GM21737 (cell line): ENCODE data around the gene ARGLU1.
A peak's percentile ranks its signal among the peaks of the same experiment; 100 is the strongest.

Experiments
- ATAC-seq: cut with Tn5 transposase; IDR thresholded peaks from one replicate; pipeline ENCODE4 v1.9.1; 2021; ENCODE audit warnings: mild to moderate bottlenecking, moderate library complexity; ENCODE audit not compliant: unreplicated experiment

The ARGLU1 gene

DNA sequence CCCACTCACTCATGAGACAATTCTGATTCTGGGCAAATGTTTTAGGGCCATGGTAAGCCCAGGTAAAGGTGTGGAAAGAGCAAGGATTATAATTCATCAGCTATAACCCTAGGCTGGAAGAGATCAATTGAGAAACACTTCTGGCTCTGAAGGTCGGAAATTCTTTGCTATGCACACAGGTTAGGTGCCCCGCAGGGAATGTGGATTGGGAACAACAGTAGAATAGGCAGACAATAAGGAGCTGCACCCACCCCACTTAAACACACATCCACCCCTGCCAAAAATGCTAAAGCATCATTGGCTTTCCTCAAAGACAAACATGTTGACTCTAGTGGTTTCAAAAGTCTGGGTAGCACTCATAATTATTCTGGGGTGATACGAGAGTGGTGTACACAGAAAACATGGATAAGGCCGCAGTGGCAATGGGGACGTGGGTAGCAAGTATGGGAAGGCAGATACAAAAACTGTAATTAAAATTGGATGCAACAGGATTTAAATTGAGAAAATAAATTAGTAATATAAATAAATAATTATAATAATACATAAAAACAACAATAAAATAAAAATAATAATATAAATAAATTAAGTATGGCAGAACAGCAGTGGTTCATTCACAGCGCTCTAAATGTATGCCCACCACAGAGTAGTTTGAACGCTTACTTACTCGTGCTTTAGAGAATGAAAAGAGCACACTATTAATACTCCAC lies 41.0 kb downstream of the ARGLU1 start:
- no peak for ATAC-seq

DNA sequence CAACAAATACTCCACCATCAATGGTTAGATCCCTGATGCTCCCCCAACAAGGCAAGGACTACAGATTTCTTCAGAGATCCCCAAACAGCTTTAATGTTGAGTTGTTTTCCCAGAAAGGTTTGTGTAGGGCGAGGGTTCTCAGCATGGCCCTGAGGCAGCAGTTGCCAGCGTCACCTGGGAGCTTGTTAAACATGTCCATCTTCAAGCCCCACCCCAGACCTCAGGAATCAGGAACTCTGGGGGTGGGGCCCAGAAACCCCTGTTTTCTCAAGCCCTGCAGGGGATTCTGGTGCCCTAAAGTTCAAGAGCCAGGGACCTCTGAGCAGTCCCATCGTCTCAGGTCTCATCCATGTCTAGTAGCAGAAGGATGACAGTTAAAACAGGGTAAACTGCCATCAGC lies 42.1 kb downstream of the ARGLU1 start:
- ATAC-seq: no peak

GRCh38 chr13:106524108-106524507 lies 43.8 kb downstream of the ARGLU1 start:
- ATAC-seq: no peak

- no peak for ATAC-seq
Measured at GRCh38 chr13:106523576-106523975, 44.4 kb downstream of the ARGLU1 start.

- no peak for ATAC-seq
Measured at GRCh38 chr13:106522898-106523525, 44.9 kb downstream of the ARGLU1 start.

DNA sequence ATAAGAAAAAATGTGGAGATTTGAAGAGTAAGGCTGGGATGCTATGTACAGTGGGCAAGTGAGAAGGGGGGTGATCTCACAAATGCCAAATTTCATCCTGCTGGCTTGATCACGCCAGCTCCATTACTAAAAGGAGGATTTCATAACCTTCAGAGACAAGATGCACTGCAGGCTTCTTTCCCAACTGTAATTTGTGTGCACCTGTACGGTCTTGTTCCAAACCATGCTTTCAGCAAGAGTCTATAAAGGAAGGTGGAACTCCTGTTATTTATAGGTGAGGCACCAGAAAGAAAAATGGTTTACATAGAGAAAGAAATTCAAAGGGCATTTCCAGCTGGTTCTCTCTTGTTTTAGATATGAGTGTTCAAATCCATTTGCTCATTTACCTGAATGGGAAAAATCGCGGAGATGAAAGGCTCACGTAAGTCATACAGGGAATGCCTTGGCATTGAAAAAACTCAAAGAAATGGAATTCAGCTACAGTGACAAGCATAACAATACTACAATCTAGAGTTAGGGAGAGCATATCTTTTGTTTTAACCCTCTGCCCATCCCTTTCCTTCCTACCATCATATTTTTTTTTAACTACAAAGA lies 45.7 kb downstream of the ARGLU1 start:
- ATAC-seq: no peak

- no peak for ATAC-seq
Measured at GRCh38 chr13:106521095-106521799, 46.7 kb downstream of the ARGLU1 start.

- no peak for ATAC-seq
Measured at GRCh38 chr13:106520251-106521054, 47.5 kb downstream of the ARGLU1 start.

DNA sequence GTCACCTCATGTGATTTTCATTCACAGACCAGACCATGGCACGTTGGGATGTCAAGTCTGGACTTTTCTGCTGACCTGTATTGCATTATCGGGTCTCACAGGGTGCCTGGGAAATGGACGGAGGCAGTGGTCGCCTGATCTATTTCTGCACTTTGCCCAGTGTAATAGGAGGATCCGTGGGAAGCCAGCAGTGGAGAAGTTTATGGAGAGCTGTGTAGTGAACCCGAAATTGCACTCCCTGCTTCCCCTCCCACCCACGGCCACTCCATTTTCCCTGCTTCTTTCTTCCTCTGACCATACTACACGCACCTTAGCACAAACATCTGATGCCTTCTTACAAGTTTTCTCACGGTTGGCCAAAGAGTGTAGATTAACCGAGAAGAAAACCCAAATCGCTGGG lies 49.4 kb downstream of the ARGLU1 start:
- no peak for ATAC-seq

DNA sequence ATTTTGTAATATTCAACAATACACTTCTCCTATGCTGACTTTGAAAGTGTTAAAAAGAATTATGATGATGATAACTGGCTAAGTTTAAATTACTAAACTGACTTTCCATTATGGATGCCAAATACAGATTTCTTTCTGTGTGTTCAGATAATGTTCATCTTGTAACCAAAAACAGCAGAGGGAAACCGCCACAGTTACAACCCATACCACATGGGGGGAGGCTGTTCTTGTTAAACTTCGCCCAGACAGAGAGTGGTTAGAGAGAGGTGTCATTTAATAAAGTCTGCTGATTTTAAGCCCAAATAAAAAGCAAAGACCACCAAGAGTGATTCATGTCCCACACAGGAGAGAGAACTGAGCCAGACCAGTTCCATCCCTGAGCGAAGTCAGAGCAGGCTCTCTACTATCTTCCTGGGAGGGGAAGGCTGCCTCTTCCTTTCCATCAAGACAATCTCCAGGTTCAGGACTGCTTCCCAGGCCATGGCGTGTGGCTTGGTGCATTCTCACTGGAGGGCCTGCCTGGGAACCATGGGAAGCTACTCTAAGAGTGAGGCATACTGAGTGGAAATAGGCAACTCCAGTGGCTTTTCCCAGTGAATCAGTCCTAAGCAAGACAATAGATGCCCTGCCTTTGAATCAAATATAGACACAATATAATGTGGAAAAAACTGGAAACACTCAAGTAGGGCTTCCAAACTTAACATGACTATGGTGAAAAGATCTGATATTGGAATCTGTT lies 50.7 kb downstream of the ARGLU1 start:
- ATAC-seq: no peak

DNA sequence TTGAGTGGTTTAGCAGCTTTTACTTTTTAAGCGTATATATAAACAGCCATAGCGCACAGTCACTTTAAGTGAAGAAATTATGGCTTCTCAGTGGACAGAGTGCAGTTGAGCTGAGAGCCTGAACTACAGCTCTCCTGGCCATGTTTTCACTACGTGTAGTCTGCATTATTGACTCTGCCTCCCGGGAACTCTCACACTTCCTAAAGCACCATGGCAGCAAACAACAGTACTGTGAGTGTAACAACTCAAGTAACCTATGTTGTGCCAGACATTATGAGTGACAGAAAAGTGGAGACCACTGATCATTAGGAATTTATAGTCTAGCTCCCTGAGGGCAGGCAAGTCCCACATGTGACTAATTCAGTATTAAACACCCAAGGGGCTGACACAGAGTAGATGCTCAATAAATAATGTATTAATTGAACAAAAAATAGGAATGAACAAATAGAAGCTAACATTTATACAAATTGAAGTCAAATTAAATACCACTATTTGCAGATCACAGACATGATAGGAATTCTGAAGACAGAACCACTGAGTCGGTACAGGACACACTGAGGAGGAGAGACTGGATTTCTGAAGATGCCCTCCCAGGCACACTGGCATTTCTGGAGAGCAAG lies 52.2 kb downstream of the ARGLU1 start:
- no peak for ATAC-seq

GRCh38 chr13:106514928-106515634 lies 52.9 kb downstream of the ARGLU1 start:
- ATAC-seq: no peak

- no peak for ATAC-seq
Measured at GRCh38 chr13:106513025-106513983, 54.6 kb downstream of the ARGLU1 start.

GRCh38 chr13:106507560-106508274 lies 60.2 kb downstream of the ARGLU1 start:
- ATAC-seq: peak; percentile 79

DNA sequence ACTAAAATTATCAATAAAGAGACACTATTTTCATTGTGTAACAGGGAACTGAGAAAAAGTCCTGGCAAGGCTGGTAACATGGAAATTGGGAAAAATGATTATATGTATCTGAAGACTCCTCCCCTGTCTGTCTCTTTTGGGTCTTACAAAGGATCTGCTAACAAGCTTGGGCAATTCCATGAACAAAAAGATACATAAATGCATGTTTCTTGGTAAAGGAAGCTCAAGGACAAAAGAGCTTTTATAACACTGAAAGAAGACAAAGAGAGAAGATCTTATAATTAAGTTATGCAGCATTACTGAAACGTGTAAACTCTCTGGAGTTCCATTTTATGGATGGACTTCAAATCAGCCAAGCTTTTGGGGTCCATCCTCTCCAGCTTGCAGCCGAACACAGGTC lies 61.7 kb downstream of the ARGLU1 start:
- ATAC-seq: no peak

DNA sequence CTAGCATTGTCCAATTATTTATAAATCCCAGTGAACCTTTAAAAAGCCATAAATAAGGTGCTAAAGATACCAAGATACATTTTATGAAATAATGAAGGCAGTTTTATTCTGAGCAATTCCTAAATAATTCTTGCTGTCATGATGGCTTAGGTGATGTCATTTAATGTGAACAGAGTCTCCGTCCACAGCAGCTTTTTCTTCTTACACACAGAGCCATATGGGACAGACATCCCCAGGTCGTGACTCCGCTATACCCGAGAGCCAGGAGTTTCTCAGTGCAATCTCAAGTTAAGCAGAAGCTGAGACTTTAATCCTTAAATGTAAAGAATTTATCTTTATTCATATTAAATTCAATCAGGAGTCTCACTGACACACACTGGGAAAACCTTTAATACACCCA lies 62.2 kb downstream of the ARGLU1 start:
- no peak for ATAC-seq

DNA sequence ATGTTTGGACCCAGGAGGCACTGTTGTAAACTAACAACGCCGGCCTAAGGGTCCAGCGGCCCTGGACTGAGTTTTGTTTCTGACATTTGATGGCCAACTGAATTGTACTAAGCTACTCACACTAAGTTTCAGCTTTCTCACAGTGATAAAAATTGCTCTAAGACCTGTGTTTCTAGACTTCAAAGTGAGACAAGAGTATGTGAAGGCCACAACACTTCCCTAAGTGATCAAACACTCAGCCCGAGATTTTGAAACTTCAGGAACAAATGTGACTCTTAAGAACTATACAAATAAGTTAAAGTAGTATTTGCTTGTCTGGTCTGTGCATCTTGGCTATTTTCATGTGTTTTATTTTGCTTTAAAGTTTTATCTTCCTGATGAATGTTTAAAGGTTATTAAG lies 62.6 kb downstream of the ARGLU1 start:
- ATAC-seq: no peak
